Myocyte (in vitro differentiated cells): ENCODE data around the gene PRR3. TPM values are rescaled to one million over a fixed set of nuclear protein-coding genes. Genes with fewer than 3 reads are reported as not detected.

Source experiments
- DNase-seq: peaks from one replicate; pipeline ENCODE4 v3.0.0-alpha.2; 2012; ENCODE audit warnings: low read depth
- total RNA-seq: library from RNA; depleted of rRNA; stranded (reverse); fragments of >200 nt; gene quantifications from 2 replicates; pipeline ENCODE4 v1.2.3, GENCODE V29; 2014

PRR3 gene
- total RNA-seq, 1 donor from 2014 or later: 6.5 TPM

- DNase-seq: no peak
Observed at GRCh38 chr6:30533460-30534294, 23.4 kb upstream of the PRR3 start.

DNA sequence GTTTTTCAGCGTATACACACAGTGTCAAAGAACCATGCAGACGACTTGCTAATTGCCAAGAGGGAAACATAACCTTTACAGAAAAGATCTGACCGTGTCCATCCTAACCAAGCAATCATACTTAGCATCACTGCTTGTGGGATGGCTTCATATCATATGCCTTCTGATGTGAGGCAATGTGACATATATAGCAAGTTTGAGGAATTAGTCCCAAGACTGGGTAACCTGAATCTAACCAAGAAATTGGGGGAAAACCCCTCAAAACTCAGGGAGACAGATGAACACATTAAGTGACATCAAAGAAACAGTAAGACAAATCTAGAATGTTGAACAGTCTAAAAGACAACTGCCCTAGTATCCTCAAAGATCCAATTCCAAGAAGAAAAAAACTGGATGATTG is 19.2 kb upstream of the PRR3 start:
- DNase-seq: no peak

- DNase-seq: peak; percentile 81
Observed at GRCh38 chr6:30541515-30542403, 15.3 kb upstream of the PRR3 start.

DNA sequence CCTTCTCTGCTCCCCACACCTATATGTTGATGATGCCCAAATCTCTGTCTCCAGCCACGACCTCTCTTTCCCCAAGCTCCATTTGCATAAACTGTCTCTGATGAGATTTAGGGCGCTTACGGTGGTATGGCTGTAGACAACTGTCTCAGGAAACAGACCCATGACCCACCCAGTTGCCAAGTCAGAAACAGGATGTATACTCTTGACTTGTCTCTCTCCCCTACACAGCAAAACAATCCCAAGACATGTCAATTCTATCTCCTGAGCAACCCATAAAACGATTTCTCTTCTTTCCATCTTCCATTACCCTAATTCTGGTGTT is 14.7 kb upstream of the PRR3 start:
- DNase-seq: no peak

- peak; percentile 18 for DNase-seq
Observed at GRCh38 chr6:30542915-30543314, 14.2 kb upstream of the PRR3 start.

DNA sequence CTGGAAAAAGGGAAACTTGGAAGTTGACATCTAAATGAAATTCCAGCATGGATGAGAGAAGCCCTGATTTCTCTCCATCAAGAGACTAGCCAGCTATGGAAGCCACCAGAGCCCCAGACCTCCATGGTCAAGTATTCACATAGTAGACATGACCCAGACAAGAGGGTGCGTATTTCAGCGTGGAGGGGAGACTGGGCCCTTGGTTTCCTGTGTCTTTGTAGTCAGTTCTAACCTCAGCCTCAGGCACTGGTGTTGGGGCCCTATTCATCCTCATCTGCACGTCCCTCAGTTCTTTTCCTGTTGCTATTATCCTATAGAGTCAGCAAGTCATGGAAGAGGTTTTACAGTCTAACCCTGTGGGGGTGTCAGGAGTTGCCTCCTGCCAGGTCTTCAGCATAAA is 13.3 kb upstream of the PRR3 start:
- DNase-seq: no peak

GRCh38 chr6:30544666-30545272 is 12.3 kb upstream of the PRR3 start:
- DNase-seq: peak; percentile 68

DNA sequence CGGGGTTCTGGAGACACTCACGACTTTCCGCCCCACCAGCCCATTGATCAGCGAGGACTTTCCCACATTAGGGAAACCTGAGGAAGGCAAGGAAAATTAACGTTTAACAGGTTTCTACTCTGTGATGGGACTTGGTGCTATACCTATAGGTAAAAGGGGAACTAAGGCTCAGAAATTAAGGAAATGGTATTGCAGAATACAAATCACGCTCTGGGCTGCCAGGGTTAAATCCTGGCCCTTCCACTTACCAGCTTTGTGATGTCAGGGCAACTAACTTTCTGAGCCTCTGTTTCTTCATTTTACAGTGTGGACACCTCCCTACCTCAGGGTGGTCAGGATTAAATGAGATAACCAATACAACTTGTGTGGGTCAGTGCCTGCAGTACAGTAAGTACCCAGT is 9.6 kb upstream of the PRR3 start:
- DNase-seq: no peak

DNA sequence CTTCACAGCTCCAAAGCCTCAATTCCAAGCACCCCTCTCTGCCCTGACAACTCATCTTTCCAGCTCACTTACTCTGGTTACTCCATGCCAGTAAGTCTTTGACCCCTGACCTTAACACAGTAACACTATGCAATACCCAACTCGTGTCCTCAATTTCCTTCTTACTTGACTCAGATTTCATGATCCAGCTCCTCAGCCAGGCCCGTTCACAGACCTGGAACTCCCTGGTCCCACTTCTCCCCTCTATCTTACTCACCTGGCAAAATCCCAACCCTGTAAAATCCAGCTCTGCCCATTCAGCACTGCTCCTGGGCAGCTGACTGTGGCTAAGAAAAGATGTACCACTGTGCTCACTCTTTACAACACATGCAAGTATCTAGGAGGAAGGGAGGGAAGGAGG is 8.7 kb upstream of the PRR3 start:
- no peak for DNase-seq

DNA sequence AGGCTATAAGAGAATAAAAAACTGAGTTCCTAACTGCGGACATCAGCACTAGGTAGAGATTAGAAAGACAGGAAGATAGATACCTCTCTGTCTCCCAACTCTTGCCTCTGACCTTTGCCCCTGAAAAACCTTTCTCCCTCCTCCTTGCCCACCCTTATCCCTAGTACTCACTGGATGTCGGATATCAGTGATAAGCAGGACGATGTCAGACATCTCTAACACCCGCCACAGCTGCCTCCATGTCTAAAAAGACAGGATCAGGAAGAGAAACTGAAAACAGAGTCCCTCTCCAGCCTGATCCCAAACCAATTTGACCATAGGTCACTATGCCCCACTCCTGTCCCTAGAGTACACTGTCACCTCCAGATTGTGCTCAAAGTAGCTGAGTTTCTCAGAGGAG is 2.7 kb upstream of the PRR3 start:
- no peak for DNase-seq

DNA sequence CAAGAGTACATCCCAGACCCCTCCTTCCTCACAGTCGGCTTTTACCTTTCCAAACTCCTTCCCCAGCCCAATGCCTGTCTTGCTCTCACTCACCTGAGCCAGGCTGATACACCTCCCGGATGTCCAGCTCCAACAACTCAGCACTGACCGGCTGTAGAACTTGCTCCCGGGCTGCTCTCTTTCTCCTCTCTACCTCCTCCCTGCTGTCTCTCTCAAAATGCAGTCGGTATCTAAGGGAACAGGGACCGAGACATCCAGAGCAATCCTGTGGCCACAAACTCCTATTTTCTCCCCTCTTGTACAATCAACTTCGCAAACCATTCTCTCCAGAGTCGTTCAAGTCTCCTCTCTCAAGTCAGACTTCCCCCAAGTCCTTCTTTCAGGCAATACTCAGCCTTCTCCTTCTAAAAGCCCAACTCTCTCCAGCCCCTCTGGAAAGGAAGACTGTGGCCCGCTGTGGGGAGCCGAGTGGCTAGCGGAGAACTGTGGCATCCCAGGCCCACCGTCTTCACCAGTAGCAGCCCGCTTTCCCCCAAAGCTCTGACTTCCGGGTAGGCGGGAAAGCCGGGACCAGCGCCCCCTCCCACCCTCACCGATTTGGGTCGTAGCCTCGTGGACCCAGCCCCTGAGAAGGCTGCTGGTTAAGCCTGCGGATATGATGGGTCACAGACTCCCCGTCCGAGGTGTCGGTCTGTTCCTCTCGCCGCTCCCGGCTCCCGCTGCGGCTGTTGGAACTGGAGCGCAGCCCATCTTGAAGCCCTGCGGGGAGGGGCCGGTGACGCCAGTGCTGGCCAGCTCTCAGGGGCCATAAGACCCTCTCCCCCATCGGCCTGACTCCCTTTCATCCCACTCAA is 1.9 kb upstream of the PRR3 start:
- peak; percentile 60 for DNase-seq

- no peak for DNase-seq
Observed at GRCh38 chr6:30555816-30556065, 1.4 kb upstream of the PRR3 start.

- peak; percentile 86 for DNase-seq
Observed at GRCh38 chr6:30556066-30556905, 809 bp upstream of the PRR3 start, which contains the start of gene GNL1. TSS of gene GNL1 (minus strand) at chr6:30556489. CDS start at chr6:30556203, 286 bp downstream.

DNA sequence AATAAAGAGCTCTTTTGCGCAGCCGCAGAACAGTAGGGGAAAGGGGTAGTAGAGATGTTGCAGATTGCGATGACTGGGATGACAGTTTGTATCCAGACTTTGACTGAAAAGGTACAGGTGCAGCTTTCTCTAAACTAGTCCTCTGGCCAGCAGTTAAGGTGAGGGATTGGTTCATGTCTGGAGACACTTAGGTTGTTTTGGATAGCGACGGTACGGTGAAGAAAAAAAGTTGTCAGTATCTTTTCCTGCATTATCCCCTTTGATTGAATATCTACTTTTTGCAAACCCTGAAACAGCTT is 537 bp downstream of the PRR3 start:
- DNase-seq: no peak

GRCh38 chr6:30560930-30561329 is 3.8 kb downstream of the PRR3 start:
- no peak for DNase-seq

DNA sequence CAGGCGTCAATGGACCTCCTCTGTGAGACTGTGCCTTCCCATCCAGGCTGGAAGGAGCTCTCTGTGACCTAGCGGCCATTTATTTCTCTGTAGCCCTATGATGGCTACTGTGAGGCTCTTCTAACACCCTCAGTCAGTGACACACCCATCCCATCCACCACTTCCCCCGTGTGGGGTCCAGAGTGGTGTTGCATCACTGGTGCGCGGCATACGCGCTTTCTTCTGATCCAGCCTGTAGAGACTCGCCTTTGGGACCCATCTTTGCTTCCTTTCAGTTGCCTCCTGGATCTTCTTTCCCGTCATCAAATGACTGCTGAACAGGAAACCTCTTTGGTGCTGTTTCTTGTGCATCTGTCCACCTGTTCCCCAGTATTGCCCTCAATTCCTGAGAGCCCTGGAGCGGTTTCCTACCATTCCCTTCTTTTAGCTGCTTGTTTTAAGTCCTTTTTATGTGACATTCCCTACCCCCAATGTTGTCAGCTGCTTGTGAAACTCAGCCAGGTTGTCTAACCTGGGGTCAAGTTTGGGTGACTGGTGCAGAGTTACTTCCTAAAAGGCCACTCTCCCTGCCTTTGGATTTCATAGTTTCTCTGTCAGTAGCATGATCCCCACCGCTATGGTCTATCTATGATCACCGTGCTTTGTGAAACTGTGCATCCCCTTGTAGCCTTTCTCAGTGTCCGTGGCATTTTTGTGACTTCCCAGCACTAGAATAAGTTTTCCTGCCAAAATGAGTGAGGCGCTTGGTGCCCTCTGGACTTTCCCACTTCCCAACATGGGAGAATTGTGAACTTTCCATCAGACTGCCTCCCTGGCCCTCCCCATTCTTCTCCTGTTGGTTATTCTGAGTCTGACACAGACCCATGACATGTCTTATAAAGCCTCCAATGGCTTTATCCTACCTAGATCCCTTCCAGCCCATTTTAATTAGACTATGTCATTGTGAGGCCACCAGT is 5.7 kb downstream of the PRR3 start:
- no peak for DNase-seq

- DNase-seq: no peak
Observed at GRCh38 chr6:30564114-30564513, 7.0 kb downstream of the PRR3 start.

DNA sequence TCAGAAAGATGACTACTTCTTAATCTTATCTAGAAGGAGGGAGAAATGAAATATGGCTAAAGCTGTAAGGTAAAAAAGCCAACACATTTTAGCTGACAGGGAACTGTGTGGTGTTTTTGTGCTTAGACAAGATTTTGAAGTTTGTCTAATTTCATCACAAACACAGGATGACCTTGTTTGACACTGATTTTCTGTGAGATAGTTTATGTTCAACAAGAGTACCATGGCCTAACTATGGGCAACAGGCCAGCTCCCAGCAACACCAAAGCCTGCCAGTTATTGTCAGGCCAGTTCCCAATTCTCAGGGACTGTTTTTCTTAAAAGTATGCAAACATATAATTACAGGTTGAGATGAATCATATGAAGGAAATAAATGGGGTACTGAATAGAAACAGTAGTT is 8.7 kb downstream of the PRR3 start:
- no peak for DNase-seq

GRCh38 chr6:30568245-30568644 is 11.2 kb downstream of the PRR3 start:
- no peak for DNase-seq

DNA sequence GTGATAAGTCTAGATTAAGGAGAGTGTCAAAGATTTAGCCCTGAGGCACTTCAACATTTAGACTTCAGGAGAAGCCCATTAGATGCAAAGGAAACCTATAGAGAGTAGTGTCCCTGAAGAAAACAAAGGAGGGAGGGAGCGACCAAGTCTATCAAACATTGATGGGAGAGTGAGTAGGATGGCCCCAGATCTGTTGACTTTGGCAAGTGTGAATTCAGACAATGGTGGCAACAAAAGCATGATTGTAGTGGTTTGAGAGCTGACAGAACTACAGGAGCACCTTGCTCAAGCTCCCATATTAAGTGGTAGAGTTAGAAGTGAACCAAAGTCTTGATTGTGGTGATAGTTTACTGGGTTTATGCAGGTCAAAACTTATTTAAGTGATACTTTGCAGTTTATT is 13.2 kb downstream of the PRR3 start:
- no peak for DNase-seq
